Uterus (tissue), 2 donors: ENCODE measurements around the gene SECTM1.

Experiments used
- POLR2A ChIP-seq, 2 donors: fragments of 450-650 bp; IDR thresholded peaks; one replicate each; pipeline ENCODE4 v1.6.1; 2016; ENCODE audit warnings: antibody characterized with exemption in 2 of 2, mild to moderate bottlenecking in 1 of 2, moderate library complexity in 1 of 2
- TF ChIP-seq, protein P1 (sequence below), 4 experiments: fragments of 200-600 bp in 2 of 4; fragments of 450-650 bp in 2 of 4; sonication (generic) in 2 of 4; IDR thresholded peaks; one replicate each; pipeline ENCODE4 v1.5.1; 2016 to 2019; ENCODE audit warnings: antibody characterized with exemption in 4 of 4, mild to moderate bottlenecking in 2 of 4, moderate library complexity in 1 of 4

DNA sequence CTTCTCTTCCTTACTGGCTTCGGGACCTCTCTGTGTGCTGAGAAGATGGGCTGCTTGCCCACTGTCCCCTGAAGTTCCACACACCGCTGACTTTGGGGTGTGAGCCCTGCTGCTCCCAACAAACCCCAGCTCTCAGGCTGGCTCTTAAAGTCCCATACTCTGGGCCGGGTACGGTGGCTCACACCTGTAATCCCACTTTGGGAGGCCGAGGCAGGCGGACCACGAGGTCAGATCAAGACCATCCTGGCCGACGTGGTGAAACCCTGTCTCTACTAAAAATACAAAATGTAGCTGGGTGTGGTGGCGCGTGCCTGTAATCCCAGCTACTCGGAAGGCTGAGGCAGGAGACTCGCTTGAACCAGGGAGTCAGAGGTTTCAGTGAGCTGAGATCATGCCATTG is 33.3 kb downstream of the SECTM1 start:
- TF ChIP-seq, protein P1, sequence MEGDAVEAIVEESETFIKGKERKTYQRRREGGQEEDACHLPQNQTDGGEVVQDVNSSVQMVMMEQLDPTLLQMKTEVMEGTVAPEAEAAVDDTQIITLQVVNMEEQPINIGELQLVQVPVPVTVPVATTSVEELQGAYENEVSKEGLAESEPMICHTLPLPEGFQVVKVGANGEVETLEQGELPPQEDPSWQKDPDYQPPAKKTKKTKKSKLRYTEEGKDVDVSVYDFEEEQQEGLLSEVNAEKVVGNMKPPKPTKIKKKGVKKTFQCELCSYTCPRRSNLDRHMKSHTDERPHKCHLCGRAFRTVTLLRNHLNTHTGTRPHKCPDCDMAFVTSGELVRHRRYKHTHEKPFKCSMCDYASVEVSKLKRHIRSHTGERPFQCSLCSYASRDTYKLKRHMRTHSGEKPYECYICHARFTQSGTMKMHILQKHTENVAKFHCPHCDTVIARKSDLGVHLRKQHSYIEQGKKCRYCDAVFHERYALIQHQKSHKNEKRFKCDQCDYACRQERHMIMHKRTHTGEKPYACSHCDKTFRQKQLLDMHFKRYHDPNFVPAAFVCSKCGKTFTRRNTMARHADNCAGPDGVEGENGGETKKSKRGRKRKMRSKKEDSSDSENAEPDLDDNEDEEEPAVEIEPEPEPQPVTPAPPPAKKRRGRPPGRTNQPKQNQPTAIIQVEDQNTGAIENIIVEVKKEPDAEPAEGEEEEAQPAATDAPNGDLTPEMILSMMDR (IDR thresholded peaks at IDR 0.05), result no peak
- no peak for TF ChIP-seq POLR2A (IDR thresholded peaks at IDR 0.05)
